K562 (cell line): ENCODE measurements around the gene GUK1. TPM values are rescaled to one million over a fixed set of nuclear protein-coding genes. Genes with fewer than 3 reads are reported as not detected.

Experiments used
- CC2D1A ChIP-seq: fragments of 450-650 bp; IDR thresholded peaks from 2 replicates; pipeline ENCODE4 v1.6.1; 2017; ENCODE audit warnings: mild to moderate bottlenecking
- CXXC5 ChIP-seq: fragments of 250-450 bp; sonication (Bioruptor Pico); IDR thresholded peaks from 2 replicates; pipeline ENCODE4 v1.8.0; 2022; ENCODE audit warnings: inconsistent platforms, mild to moderate bottlenecking, moderate library complexity
- ELF4 ChIP-seq: fragments of 450-650 bp; formaldehyde crosslinking; IDR thresholded peaks from 2 replicates; pipeline ENCODE4 v1.4.0; 2022; ENCODE audit warnings: missing genetic modification characterization
- HMG20B ChIP-seq: fragments of 250-450 bp; sonication (Bioruptor Pico); IDR thresholded peaks from 2 replicates; pipeline ENCODE4 v1.5.0; 2021; ENCODE audit warnings: mild to moderate bottlenecking
- NFRKB ChIP-seq: fragments of 450-650 bp; IDR thresholded peaks from 2 replicates; pipeline ENCODE4 v1.6.1; 2016; ENCODE audit warnings: low read depth
- PHF21A ChIP-seq: fragments of 450-650 bp; IDR thresholded peaks from 2 replicates; pipeline ENCODE4 v1.6.1; 2017; ENCODE audit warnings: low read depth, borderline replicate concordance
- RBM14 ChIP-seq: fragments of 200-400 bp; formaldehyde crosslinking; IDR thresholded peaks from 2 replicates; pipeline ENCODE4 v1.6.1; 2018; ENCODE audit warnings: low read depth, mild to moderate bottlenecking, low read length, moderate library complexity, borderline replicate concordance; ENCODE audit not compliant: insufficient read depth
- RUNX1 ChIP-seq: sonication (generic); IDR thresholded peaks from 2 replicates; pipeline ENCODE4 v1.6.1; 2016; ENCODE audit warnings: antibody characterized with exemption, low read depth
- polyA plus RNA-seq, 8 experiments: library from polyadenylated mRNA; depleted of rRNA in 4 of 8; stranded (reverse) in 5 of 8; unstranded in 3 of 8; fragments of >200 nt; fragmentation: Nextera tagmentation in 2 of 8; fragmentation: Illumina TruSeq in 1 of 8; extraction: Ambion mirVana in 2 of 8; extraction: Trizol in 1 of 8; gene quantifications; 2 replicates each; pipeline versions ENCODE4 v1.2.1 to v1.2.3, GENCODE V29; 2011 to 2014; ENCODE audit warnings: inconsistent platforms in 1 of 8, missing spikeins in 1 of 8
- total RNA-seq, 7 experiments: library from RNA; depleted of rRNA in 6 of 7; stranded (reverse); fragments of >200 nt in 6 of 7; fragmentation: Illumina TruSeq in 2 of 7; extraction: Trizol in 2 of 7; gene quantifications; 2 replicates each; pipeline versions ENCODE4 v1.2.1 to v1.2.3, GENCODE V29; 2011 to 2021; ENCODE audit warnings: low replicate concordance in 1 of 7
- TF ChIP-seq, protein P1 (sequence below), 2 experiments: fragments of 450-650 bp in 1 of 2; sonication (generic) in 1 of 2; formaldehyde crosslinking in 1 of 2; IDR thresholded peaks; 2 replicates each; pipeline versions ENCODE4 v1.7.1 to v1.9.0; 2016 to 2022; ENCODE audit warnings: inconsistent platforms in 1 of 2, mild to moderate bottlenecking in 1 of 2, missing genetic modification reagents in 1 of 2
- TF ChIP-seq, protein P2 (sequence below): fragments of 200-400 bp; formaldehyde crosslinking; IDR thresholded peaks from 2 replicates; pipeline ENCODE4 v1.6.1; 2017; ENCODE audit warnings: mild to moderate bottlenecking, low read depth, low read length, moderate library complexity
- TF ChIP-seq, protein P3 (sequence below): fragments of 250-450 bp; sonication (Bioruptor Pico); IDR thresholded peaks from 2 replicates; pipeline ENCODE4 v1.5.0; 2021; ENCODE audit warnings: mild to moderate bottlenecking, moderate library complexity

The GUK1 gene
- total and polyA plus RNA-seq, 9 of the 15 experiments (the other 6 are each of a cell fraction or from before 2014, with no cell fraction given), result 7.0 to 331 (median 132) TPM

DNA sequence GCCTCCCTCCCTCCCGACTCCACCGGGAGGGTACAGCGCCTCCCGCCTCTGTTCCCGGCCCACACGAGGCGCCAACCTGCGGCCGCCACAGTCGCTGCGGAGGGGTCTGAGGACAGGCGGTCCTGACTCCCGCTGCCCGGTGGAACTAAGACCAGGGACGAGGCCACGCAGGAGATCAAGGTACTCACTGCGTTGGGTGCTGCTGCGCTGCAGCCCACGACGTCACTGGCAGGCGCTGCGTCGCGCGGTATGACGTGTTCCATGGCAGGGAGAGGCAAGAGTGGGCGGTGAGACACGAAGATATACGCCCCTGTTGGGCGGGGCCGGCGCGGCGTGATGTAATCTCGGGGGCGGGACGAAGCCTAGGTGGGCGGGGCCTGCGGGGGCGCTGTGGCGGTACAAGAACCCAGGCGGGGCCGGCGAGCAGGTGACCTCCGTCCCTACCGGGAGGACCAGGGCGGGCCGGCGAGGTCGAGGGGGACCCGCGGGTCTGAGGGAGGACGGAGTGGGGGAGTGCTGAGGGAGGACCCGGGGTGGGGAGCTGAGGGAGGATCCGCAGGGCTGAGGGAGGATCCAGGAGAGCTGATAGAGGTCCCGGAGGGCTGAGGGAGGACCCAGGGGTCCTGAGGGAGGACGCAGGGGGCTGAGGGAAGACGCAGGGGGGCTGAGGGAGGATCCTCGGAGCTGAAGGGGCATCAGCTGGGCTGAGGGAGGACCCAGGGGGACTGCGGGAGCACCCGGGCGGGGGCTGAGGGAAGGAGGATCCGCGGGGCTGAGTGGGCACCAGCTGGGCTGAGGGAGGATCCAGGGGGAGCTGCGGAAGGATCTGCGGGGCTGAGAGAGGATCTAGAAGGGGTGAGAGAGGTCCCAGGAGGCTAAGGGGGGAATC, 30.8 kb upstream of the GUK1 start, which contains the start of gene MRPL55 (continued):
- TF ChIP-seq, protein P1, sequence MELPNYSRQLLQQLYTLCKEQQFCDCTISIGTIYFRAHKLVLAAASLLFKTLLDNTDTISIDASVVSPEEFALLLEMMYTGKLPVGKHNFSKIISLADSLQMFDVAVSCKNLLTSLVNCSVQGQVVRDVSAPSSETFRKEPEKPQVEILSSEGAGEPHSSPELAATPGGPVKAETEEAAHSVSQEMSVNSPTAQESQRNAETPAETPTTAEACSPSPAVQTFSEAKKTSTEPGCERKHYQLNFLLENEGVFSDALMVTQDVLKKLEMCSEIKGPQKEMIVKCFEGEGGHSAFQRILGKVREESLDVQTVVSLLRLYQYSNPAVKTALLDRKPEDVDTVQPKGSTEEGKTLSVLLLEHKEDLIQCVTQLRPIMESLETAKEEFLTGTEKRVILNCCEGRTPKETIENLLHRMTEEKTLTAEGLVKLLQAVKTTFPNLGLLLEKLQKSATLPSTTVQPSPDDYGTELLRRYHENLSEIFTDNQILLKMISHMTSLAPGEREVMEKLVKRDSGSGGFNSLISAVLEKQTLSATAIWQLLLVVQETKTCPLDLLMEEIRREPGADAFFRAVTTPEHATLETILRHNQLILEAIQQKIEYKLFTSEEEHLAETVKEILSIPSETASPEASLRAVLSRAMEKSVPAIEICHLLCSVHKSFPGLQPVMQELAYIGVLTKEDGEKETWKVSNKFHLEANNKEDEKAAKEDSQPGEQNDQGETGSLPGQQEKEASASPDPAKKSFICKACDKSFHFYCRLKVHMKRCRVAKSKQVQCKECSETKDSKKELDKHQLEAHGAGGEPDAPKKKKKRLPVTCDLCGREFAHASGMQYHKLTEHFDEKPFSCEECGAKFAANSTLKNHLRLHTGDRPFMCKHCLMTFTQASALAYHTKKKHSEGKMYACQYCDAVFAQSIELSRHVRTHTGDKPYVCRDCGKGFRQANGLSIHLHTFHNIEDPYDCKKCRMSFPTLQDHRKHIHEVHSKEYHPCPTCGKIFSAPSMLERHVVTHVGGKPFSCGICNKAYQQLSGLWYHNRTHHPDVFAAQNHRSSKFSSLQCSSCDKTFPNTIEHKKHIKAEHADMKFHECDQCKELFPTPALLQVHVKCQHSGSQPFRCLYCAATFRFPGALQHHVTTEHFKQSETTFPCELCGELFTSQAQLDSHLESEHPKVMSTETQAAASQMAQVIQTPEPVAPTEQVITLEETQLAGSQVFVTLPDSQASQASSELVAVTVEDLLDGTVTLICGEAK (IDR thresholded peaks at IDR 0.05), result peak; percentile 15; the same call in 1 of the 2 replicates
- TF ChIP-seq, protein P1 (CRISPR knock-in tag; IDR thresholded peaks at IDR 0.05), result no peak
- TF ChIP-seq CXXC5 (CRISPR knock-in tag) (peak; percentile 94), RUNX1 (no peak), NFRKB (no peak; the same call in 1 of the 2 replicates), HMG20B (no peak), RBM14 (no peak), CC2D1A (peak; percentile 52; the same call in 1 of the 2 replicates), ELF4 (CRISPR knock-in tag) (no peak; the same call in 1 of the 2 replicates), PHF21A (0 out of 2 replicates have a peak, but pooled peaks have one; percentile 45)
- TF ChIP-seq, protein P2, sequence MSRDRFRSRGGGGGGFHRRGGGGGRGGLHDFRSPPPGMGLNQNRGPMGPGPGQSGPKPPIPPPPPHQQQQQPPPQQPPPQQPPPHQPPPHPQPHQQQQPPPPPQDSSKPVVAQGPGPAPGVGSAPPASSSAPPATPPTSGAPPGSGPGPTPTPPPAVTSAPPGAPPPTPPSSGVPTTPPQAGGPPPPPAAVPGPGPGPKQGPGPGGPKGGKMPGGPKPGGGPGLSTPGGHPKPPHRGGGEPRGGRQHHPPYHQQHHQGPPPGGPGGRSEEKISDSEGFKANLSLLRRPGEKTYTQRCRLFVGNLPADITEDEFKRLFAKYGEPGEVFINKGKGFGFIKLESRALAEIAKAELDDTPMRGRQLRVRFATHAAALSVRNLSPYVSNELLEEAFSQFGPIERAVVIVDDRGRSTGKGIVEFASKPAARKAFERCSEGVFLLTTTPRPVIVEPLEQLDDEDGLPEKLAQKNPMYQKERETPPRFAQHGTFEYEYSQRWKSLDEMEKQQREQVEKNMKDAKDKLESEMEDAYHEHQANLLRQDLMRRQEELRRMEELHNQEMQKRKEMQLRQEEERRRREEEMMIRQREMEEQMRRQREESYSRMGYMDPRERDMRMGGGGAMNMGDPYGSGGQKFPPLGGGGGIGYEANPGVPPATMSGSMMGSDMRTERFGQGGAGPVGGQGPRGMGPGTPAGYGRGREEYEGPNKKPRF, result no peak
- TF ChIP-seq, protein P3, sequence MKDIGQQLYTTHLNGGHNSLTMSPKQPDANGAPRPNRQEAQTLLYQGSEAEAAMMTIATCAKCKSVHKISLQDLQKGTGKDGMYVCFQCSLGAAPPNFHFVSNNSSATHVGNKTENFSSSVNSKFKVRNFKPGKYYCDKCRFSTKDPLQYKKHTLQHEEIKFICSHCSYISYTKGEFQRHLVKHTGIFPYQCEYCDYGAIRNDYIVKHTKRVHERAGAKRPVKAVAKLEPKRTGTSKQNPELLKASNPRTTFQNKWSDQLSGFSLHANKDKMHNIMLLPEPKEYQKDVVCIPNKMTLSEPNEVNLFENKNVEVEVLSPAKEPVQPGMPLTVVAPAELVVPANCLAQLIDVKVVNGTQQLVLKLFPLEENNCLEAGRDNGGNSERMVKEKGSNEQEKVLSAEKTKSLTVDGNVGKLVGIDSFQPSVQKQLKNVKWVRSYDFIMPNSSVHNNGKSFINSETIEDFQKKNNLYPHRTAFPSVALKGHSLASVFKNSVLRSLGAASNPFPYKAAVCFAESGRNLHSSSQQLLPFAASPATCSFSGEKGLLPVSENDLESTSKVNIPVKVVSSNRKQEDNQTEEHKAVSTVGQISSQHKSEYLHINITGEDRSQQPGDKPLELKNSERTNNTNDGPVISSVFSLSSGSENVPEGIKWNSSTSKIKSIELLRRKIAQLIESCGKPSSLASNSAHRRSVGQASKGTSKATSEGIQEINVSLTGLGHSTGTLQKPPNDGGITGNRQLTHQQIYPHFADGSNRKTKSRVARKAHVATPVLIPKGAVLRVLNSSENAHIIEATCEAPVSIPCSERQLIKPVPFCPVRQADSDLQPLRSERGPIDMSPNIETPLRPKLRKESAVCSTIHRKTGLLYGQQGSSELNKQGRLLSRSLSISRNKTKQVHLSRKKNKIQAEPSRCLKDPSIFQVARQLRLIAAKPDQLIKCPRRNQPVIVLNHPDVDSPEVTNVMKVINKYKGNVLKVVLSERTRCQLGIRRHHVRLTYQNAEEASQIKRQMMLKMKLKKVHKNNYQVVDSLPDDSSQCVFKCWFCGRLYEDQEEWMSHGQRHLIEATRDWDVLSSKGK (CRISPR knock-in tag), result no peak
